GM12872 (cell line): ENCODE results near the gene NRF1.
A peak's percentile ranks its signal among the peaks of the same experiment; 100 is the strongest.

ENCODE experiments used
- TF ChIP-seq, protein P1 (sequence below): IDR thresholded peaks from 3 replicates; pipeline ENCODE4 v1.5.1; 2011; ENCODE audit warnings: low read depth, mild to moderate bottlenecking, low read length, moderate library complexity; ENCODE audit not compliant: insufficient read depth

NRF1 gene

DNA sequence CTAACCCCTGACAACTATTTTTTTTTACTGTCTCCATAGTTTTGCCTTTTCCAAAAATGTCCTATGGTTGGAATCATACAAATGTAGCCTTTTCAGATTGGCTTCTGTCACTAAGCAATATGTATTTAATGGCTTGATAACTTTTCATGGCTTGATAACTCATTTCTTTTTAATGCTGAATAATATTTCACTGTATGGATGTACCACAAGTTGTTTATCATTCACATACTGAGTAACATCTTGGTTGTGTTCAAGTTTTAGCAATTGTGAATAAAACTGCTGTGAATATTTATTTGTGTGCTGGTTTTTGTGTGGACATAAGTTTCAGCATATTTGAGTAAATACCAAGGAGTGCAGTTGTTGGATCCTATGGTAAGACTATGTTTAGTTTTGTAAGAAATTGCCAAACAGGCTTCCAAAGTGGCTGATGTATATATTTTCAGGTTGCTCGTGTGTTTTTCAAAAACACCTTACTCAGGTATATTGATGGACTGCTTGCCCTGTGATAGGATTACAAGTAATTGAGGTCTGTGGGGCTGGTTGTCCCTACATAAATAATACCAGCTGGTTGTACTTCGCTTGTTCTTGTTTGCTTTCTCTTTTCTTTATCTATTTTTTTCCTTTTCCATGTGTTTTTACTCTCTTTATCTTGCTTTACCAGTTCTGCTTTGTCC lies 23.0 kb downstream of the NRF1 start:
- TF ChIP-seq, protein P1, sequence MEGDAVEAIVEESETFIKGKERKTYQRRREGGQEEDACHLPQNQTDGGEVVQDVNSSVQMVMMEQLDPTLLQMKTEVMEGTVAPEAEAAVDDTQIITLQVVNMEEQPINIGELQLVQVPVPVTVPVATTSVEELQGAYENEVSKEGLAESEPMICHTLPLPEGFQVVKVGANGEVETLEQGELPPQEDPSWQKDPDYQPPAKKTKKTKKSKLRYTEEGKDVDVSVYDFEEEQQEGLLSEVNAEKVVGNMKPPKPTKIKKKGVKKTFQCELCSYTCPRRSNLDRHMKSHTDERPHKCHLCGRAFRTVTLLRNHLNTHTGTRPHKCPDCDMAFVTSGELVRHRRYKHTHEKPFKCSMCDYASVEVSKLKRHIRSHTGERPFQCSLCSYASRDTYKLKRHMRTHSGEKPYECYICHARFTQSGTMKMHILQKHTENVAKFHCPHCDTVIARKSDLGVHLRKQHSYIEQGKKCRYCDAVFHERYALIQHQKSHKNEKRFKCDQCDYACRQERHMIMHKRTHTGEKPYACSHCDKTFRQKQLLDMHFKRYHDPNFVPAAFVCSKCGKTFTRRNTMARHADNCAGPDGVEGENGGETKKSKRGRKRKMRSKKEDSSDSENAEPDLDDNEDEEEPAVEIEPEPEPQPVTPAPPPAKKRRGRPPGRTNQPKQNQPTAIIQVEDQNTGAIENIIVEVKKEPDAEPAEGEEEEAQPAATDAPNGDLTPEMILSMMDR, result no peak

GRCh38 chr7:129635300-129636029 lies 23.9 kb downstream of the NRF1 start:
- TF ChIP-seq, protein P1, result peak; percentile 89

DNA sequence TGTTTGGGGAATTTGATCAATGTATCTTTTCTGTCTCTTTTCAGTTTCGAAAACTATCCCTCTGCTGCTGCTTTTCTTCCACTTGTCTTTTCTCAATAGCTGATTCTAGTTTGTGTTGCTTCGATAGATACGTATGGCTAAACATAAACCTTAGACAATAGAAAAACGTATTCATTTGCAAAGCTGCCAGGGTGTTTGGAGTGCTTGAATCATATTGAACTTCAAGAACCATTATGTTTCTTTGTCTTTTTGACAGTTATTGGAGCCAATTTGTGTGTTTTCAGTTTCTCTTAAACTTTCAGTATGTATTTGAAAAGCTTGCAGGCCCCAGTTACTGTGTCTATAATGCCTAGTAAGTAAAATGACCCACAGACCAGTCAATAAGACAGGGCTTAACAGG lies 25.1 kb downstream of the NRF1 start:
- TF ChIP-seq, protein P1, result no peak

DNA sequence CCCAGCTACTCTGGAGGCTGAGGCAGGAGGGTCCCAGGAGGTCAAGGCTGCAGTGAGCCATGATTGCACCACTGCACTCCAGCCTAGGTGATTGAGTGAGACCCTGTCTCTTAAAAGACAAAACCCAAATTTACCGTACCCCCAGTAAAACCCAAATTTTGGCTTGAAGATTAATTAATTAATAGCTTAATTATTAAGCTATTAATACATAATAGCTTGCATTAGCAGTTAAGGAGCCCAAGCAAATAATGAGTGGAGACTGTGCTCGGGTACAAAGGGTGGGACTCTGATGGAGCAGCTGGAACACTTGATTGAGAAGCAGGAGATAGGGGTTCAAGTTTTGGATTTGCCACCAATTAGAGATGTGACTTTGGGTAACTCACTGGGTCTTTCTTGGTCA lies 28.9 kb downstream of the NRF1 start:
- TF ChIP-seq, protein P1, result no peak

GRCh38 chr7:129642871-129643549 lies 31.5 kb downstream of the NRF1 start:
- TF ChIP-seq, protein P1, result no peak

DNA sequence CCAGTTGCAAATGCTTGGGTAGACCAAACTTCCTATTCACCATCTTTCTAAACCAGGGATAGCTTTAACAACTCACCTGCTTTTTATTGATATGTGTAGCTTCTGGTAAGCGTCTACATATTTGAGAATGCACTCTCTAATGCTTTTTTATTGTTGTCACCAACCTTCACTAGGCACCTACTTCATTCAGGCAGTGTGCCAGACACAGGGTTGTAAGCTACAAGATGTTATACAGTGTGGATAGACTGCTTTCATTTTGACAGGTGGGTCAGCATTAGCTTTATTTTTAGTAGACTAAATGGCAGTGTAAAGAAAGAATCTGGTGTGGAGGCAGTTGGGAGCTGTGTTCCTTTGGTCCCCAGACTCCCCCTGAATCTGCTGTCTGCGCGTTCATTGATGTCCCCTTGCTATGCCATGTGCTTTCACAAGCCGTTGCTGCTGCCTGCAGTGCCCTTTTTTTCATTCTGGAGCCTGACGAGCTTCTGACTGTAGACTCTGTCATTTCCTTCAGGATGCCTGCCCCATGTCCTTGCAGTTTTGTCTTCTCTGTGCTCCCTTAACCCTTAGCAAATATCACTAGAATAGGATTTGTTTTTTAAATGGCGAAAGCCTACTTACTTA lies 32.1 kb downstream of the NRF1 start:
- TF ChIP-seq, protein P1, result no peak

- TF ChIP-seq, protein P1, result 0 out of 3 replicates have a peak, but pooled peaks have one; percentile 18
Measured at GRCh38 chr7:129644634-129645230, 33.2 kb downstream of the NRF1 start.
